ENCODE measurements around the gene MYL9.

MYL9 gene

DNA sequence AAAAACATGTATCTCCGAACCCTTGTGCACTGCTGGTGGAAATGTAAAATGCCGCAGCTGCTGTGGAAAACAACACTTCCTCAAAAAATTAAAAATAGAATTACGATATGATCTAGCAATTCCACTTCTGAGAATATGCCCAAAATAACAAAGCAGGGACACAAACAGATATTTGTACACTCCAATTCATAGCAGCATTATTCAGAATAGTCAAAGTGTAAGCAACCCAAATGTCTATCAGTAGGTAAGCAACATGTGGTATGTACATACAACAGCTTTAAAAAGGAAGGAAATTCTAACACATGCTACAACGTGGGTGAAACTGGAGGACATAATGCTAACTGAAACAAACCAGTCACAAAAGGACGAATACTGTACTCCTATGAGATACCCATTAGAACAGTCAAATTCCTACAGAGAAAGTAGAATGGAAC, 58.6 kb downstream of the MYL9 start:
- no peak for TF ChIP-seq ZNF274 (IDR thresholded peaks at IDR 0.05; ENCODE audit: low read depth, low read length)
- H3K4me3 ChIP-seq (ENCODE audit: low read length): no peak overlapping the region
